ENCODE measurements around the gene SLC8A3.

SLC8A3 gene

GRCh38 chr14:70121521-70121920 is 67.2 kb downstream of the SLC8A3 start:
- DNase-seq (ENCODE audit: low read depth in 3 of 3, low spot score in 1 of 3): no peak

- DNase-seq (ENCODE audit: low read depth in 3 of 3, low spot score in 1 of 3): no peak
Measured at GRCh38 chr14:70118064-70118463, 70.7 kb downstream of the SLC8A3 start.

- DNase-seq (ENCODE audit: low read depth in 3 of 3, low spot score in 1 of 3): no peak
Measured at GRCh38 chr14:70116278-70116677, 72.5 kb downstream of the SLC8A3 start.

GRCh38 chr14:70114621-70115156 is 74.1 kb downstream of the SLC8A3 start:
- DNase-seq (ENCODE audit: low read depth in 3 of 3, low spot score in 1 of 3): no peak

GRCh38 chr14:70113211-70113610 is 75.5 kb downstream of the SLC8A3 start:
- DNase-seq (ENCODE audit: low read depth in 3 of 3, low spot score in 1 of 3): no peak

GRCh38 chr14:70108419-70108818 is 80.3 kb downstream of the SLC8A3 start:
- no peak for DNase-seq (ENCODE audit: low read depth in 3 of 3, low spot score in 1 of 3)

GRCh38 chr14:70107309-70107708 is 81.4 kb downstream of the SLC8A3 start:
- DNase-seq (ENCODE audit: low read depth in 3 of 3, low spot score in 1 of 3): no peak

GRCh38 chr14:70100071-70100470 is 88.7 kb downstream of the SLC8A3 start:
- DNase-seq (ENCODE audit: low read depth in 3 of 3, low spot score in 1 of 3): no peak

GRCh38 chr14:70098250-70098809 is 90.4 kb downstream of the SLC8A3 start:
- DNase-seq (ENCODE audit: low read depth in 3 of 3, low spot score in 1 of 3): no peak

GRCh38 chr14:70097576-70098249 is 91.0 kb downstream of the SLC8A3 start:
- DNase-seq (ENCODE audit: low read depth in 3 of 3, low spot score in 1 of 3): no peak

GRCh38 chr14:70096866-70097265 is 91.9 kb downstream of the SLC8A3 start:
- DNase-seq (ENCODE audit: low read depth in 3 of 3, low spot score in 1 of 3): no peak

- no peak for DNase-seq (ENCODE audit: low read depth in 3 of 3, low spot score in 1 of 3)
Measured at GRCh38 chr14:70094631-70095030, 94.1 kb downstream of the SLC8A3 start.

GRCh38 chr14:70094106-70094505 is 94.6 kb downstream of the SLC8A3 start:
- no peak for DNase-seq (ENCODE audit: low read depth in 3 of 3, low spot score in 1 of 3)

GRCh38 chr14:70093156-70093555 is 95.6 kb downstream of the SLC8A3 start:
- DNase-seq (ENCODE audit: low read depth in 3 of 3, low spot score in 1 of 3): no peak

- no peak for DNase-seq (ENCODE audit: low read depth in 3 of 3, low spot score in 1 of 3)
Measured at GRCh38 chr14:70087380-70087697, 101.4 kb downstream of the SLC8A3 start.

GRCh38 chr14:70086685-70087379 is 101.9 kb downstream of the SLC8A3 start:
- DNase-seq (ENCODE audit: low read depth in 3 of 3, low spot score in 1 of 3): no peak

- DNase-seq (ENCODE audit: low read depth in 3 of 3, low spot score in 1 of 3): no peak
Measured at GRCh38 chr14:70084226-70084625, 104.5 kb downstream of the SLC8A3 start.

GRCh38 chr14:70082394-70082793 is 106.4 kb downstream of the SLC8A3 start:
- DNase-seq (ENCODE audit: low read depth in 3 of 3, low spot score in 1 of 3): no peak

- DNase-seq (ENCODE audit: low read depth in 3 of 3, low spot score in 1 of 3): no peak
Measured at GRCh38 chr14:70080076-70080475, 108.7 kb downstream of the SLC8A3 start.

GRCh38 chr14:70078329-70078728 is 110.4 kb downstream of the SLC8A3 start:
- no peak for DNase-seq (ENCODE audit: low read depth in 3 of 3, low spot score in 1 of 3)

- DNase-seq (ENCODE audit: low read depth in 3 of 3, low spot score in 1 of 3): no peak
Measured at GRCh38 chr14:70077720-70078119, 111.0 kb downstream of the SLC8A3 start.

- no peak for DNase-seq (ENCODE audit: low read depth in 3 of 3, low spot score in 1 of 3)
Measured at GRCh38 chr14:70077005-70077404, 111.7 kb downstream of the SLC8A3 start.
